ENCODE data around the gene RHOB.

DNA sequence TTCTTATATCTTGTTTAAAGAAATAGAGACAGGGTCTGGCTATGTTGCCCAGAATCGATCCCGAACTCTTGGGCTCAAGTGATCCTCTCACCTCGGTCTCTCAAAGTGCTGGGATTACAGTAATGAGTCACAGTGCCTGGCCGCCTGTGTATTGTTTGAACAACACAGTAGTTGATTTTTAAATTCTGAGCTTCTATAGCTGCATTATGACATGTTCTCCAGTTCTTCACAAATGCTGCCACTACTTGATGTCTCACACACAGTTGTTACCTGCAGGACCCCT, 7.7 kb upstream of the RHOB start:
- no peak for TF ChIP-seq POLR2A (IDR thresholded peaks at IDR 0.05)
- TF ChIP-seq, protein P1, sequence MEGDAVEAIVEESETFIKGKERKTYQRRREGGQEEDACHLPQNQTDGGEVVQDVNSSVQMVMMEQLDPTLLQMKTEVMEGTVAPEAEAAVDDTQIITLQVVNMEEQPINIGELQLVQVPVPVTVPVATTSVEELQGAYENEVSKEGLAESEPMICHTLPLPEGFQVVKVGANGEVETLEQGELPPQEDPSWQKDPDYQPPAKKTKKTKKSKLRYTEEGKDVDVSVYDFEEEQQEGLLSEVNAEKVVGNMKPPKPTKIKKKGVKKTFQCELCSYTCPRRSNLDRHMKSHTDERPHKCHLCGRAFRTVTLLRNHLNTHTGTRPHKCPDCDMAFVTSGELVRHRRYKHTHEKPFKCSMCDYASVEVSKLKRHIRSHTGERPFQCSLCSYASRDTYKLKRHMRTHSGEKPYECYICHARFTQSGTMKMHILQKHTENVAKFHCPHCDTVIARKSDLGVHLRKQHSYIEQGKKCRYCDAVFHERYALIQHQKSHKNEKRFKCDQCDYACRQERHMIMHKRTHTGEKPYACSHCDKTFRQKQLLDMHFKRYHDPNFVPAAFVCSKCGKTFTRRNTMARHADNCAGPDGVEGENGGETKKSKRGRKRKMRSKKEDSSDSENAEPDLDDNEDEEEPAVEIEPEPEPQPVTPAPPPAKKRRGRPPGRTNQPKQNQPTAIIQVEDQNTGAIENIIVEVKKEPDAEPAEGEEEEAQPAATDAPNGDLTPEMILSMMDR (IDR thresholded peaks at IDR 0.05), result no peak
- TF ChIP-seq EP300 (IDR thresholded peaks at IDR 0.05), result no peak

Measured in tibial nerve (tissue), 4 donors.